NK-92 (cell line): ENCODE results near the gene SOX8.
"Not testable (repeated sequence)": the region's sequence is repeated elsewhere in the genome, so short reads cannot be mapped to it uniquely, and the experiment has no call there.

Experiments used
- DNase-seq: peaks from one replicate; lab custom pipeline; 2025; ENCODE audit not compliant: unreplicated experiment; lab: John Stamatoyannopoulos, UW

Gene SOX8

GRCh38 chr16:1021553-1022160 is 40.1 kb downstream of the SOX8 start:
- no peak for DNase-seq

GRCh38 chr16:1022466-1022865 is 40.9 kb downstream of the SOX8 start:
- no peak for DNase-seq

- DNase-seq: no peak
Observed at GRCh38 chr16:1024138-1024537, 42.6 kb downstream of the SOX8 start.

- DNase-seq: not testable (repeated sequence)
Observed at GRCh38 chr16:1025183-1025809, 43.7 kb downstream of the SOX8 start.

- no peak for DNase-seq
Observed at GRCh38 chr16:1026057-1026783, 44.6 kb downstream of the SOX8 start.

GRCh38 chr16:1026784-1027500 is 45.4 kb downstream of the SOX8 start:
- no peak for DNase-seq

- DNase-seq: no peak
Observed at GRCh38 chr16:1027501-1027815, 45.9 kb downstream of the SOX8 start.

GRCh38 chr16:1028056-1028455 is 46.5 kb downstream of the SOX8 start:
- DNase-seq: no peak

- DNase-seq: no peak
Observed at GRCh38 chr16:1028524-1029258, 47.1 kb downstream of the SOX8 start.

GRCh38 chr16:1029259-1029545 is 47.6 kb downstream of the SOX8 start:
- no peak for DNase-seq

GRCh38 chr16:1030473-1030901 is 48.9 kb downstream of the SOX8 start:
- DNase-seq: no peak

GRCh38 chr16:1031666-1032065 is 50.1 kb downstream of the SOX8 start:
- DNase-seq: no peak

GRCh38 chr16:1032607-1033006 is 51.0 kb downstream of the SOX8 start:
- no peak for DNase-seq

- no peak for DNase-seq
Observed at GRCh38 chr16:1033128-1033679, 51.6 kb downstream of the SOX8 start.

GRCh38 chr16:1034230-1035065 is 52.9 kb downstream of the SOX8 start:
- DNase-seq: no peak

- no peak for DNase-seq
Observed at GRCh38 chr16:1035066-1035415, 53.5 kb downstream of the SOX8 start.

GRCh38 chr16:1036166-1036565 is 54.6 kb downstream of the SOX8 start:
- DNase-seq: no peak
